Stimulated activated CD4-positive, alpha-beta T cell treated with anti-CD3 and anti-CD28 coated beads, Interleukin-1b, Interleukin-23, amount 100 ng/mL, for 1 hour (primary cell): Measurements from ENCODE around the gene NUP188.
A peak's percentile ranks its signal among the peaks of the same experiment; 100 is the strongest.
"Not testable (repeated sequence)": the region's sequence is repeated elsewhere in the genome, so short reads cannot be mapped to it uniquely, and the experiment has no call there.

Experiments used
- DNase-seq, 2 donors: peaks; one replicate each; pipeline ENCODE4 v3.0.0-alpha.2; 2020; ENCODE audit warnings: low read depth in 2 of 2

NUP188 gene

GRCh38 chr9:128916745-128917144 is 30.8 kb upstream of the NUP188 start:
- DNase-seq: no peak

GRCh38 chr9:128917151-128917849 is 30.2 kb upstream of the NUP188 start:
- DNase-seq: no peak

GRCh38 chr9:128918921-128919320 is 28.6 kb upstream of the NUP188 start:
- no peak for DNase-seq

GRCh38 chr9:128919402-128920089 is 28.0 kb upstream of the NUP188 start:
- DNase-seq: no peak

GRCh38 chr9:128920381-128921058 is 27.0 kb upstream of the NUP188 start, which contains the start of gene PHYHD1:
Gene PHYHD1, plus strand, starts transcription at chr9:128920982. Its CDS starts 1,342 bp downstream, at chr9:128922324.
- DNase-seq: no peak

- DNase-seq: no peak
Measured at GRCh38 chr9:128921881-128922763, 25.4 kb upstream of the NUP188 start.

GRCh38 chr9:128923493-128923883 is 24.0 kb upstream of the NUP188 start:
- no peak for DNase-seq

- DNase-seq: peak in 1 of 2 donors; percentile 13
Measured at GRCh38 chr9:128927731-128928411, 19.6 kb upstream of the NUP188 start.

GRCh38 chr9:128928624-128929023 is 18.9 kb upstream of the NUP188 start:
- DNase-seq: no peak

GRCh38 chr9:128929560-128929959 is 17.9 kb upstream of the NUP188 start:
- DNase-seq: no peak

GRCh38 chr9:128933731-128934130 is 13.8 kb upstream of the NUP188 start:
- DNase-seq: no peak

GRCh38 chr9:128936171-128936865 is 11.2 kb upstream of the NUP188 start:
- DNase-seq: no peak

- DNase-seq: no peak
Measured at GRCh38 chr9:128937310-128938165, 10.0 kb upstream of the NUP188 start.

- DNase-seq: no peak
Measured at GRCh38 chr9:128940271-128940921, 7.1 kb upstream of the NUP188 start.

- no peak for DNase-seq
Measured at GRCh38 chr9:128940946-128941755, 6.3 kb upstream of the NUP188 start.

- DNase-seq: no peak
Measured at GRCh38 chr9:128943832-128944620, 3.5 kb upstream of the NUP188 start.

- DNase-seq: not testable (repeated sequence)
Measured at GRCh38 chr9:128944966-128945365, 2.5 kb upstream of the NUP188 start.
